Measurements from ENCODE around the gene CUL4A.

CUL4A gene

DNA sequence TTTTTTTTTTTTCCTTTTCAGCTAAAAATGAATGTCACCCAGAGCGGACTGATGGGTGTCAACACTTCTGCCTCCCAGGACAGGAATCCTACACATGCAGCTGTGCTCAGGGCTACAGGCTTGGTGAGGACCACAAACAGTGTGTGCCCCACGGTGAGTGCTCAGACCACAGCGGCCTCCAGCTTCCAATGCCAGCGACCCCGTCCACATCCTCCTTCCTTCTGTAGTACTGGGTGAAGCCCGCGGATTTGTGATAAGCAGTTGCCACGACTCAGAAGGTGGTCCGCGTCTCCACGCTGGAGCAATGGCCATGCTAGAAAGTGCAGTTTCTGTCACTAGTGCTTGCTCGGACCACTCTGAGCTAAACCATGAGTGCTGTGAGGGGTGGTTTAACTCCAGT lies 44.9 kb upstream of the CUL4A start:
- Histone ChIP-seq H3K27ac (ENCODE audit: low read depth, low read length) (no peak overlapping the region), H3K36me3 (ENCODE audit: low read length) (no peaks in the 10 kb centered on the region), H3K9ac (ENCODE audit: low read length) (no peak overlapping the region), H3F3A (ENCODE audit: insufficient read depth) (peaks cover 3% of the 10 kb centered on the region; the same call in 1 of the 2 replicates), H2AFZ (ENCODE audit: low read depth, low read length, severe bottlenecking) (no peak overlapping the region), H4K20me1 (ENCODE audit: low read depth, low read length) (no peaks in the 10 kb centered on the region), H3K4me3 (ENCODE audit: insufficient read depth, low read length, poor library complexity, severe bottlenecking) (no peak overlapping the region), H3K27me3 (ENCODE audit: low read length) (no peaks in the 10 kb centered on the region), H3K79me2 (ENCODE audit: insufficient read depth, low read length) (no peaks in the 10 kb centered on the region), H3K9me2 (replicated peaks; ENCODE audit: insufficient read depth, low read length) (no peaks in the 10 kb centered on the region), H3K9me3 (ENCODE audit: insufficient read depth, low read length) (no peaks in the 10 kb centered on the region), H3K4me2 (ENCODE audit: low read depth, low read length, poor library complexity, severe bottlenecking) (no peak overlapping the region)
- TF ChIP-seq, protein P1, sequence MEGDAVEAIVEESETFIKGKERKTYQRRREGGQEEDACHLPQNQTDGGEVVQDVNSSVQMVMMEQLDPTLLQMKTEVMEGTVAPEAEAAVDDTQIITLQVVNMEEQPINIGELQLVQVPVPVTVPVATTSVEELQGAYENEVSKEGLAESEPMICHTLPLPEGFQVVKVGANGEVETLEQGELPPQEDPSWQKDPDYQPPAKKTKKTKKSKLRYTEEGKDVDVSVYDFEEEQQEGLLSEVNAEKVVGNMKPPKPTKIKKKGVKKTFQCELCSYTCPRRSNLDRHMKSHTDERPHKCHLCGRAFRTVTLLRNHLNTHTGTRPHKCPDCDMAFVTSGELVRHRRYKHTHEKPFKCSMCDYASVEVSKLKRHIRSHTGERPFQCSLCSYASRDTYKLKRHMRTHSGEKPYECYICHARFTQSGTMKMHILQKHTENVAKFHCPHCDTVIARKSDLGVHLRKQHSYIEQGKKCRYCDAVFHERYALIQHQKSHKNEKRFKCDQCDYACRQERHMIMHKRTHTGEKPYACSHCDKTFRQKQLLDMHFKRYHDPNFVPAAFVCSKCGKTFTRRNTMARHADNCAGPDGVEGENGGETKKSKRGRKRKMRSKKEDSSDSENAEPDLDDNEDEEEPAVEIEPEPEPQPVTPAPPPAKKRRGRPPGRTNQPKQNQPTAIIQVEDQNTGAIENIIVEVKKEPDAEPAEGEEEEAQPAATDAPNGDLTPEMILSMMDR (IDR thresholded peaks at IDR 0.05; ENCODE audit: insufficient read depth, low read length, poor library complexity, severe bottlenecking), result no peak
- TF ChIP-seq EZH2phosphoT487 (conservative IDR thresholded peaks at IDR 0.05; ENCODE audit: low read length), result no peak

DNA sequence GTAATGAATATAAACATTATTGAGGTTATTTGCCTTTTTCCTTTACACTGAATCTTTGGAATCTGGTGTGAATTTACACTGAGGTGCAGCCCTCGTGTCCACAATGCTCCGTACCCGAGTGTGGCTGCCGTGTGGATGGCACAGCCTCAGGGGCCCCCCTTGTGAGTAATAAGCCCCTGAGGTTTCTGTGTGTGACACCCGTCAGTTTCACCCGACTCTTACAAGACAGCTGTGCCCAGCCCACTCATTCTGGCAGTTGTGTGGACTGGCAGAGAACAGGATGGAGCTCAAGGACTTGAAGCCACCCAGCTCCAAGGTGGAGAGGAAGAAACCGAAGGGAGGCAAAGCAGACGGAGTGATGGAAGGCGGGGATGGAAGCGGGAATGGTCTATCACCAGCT lies 43.1 kb upstream of the CUL4A start:
- Histone ChIP-seq H3K36me3 (ENCODE audit: low read length) (no peaks in the 10 kb centered on the region), H3K9ac (ENCODE audit: low read length) (no peak overlapping the region), H3F3A (ENCODE audit: insufficient read depth) (peaks cover 3% of the 10 kb centered on the region; the same call in 1 of the 2 replicates), H3K27me3 (ENCODE audit: low read length) (no peaks in the 10 kb centered on the region), H3K9me3 (ENCODE audit: insufficient read depth, low read length) (no peaks in the 10 kb centered on the region), H3K4me3 (ENCODE audit: insufficient read depth, low read length, poor library complexity, severe bottlenecking) (no peak overlapping the region), H2AFZ (ENCODE audit: low read depth, low read length, severe bottlenecking) (no peak overlapping the region), H3K27ac (ENCODE audit: low read depth, low read length) (no peak overlapping the region), H3K4me2 (ENCODE audit: low read depth, low read length, poor library complexity, severe bottlenecking) (no peak overlapping the region), H3K9me2 (replicated peaks; ENCODE audit: insufficient read depth, low read length) (no peaks in the 10 kb centered on the region), H4K20me1 (ENCODE audit: low read depth, low read length) (no peaks in the 10 kb centered on the region), H3K79me2 (ENCODE audit: insufficient read depth, low read length) (no peaks in the 10 kb centered on the region)
- TF ChIP-seq EZH2phosphoT487 (conservative IDR thresholded peaks at IDR 0.05; ENCODE audit: low read length), result no peak
- TF ChIP-seq, protein P1 (IDR thresholded peaks at IDR 0.05; ENCODE audit: insufficient read depth, low read length, poor library complexity, severe bottlenecking), result no peak

DNA sequence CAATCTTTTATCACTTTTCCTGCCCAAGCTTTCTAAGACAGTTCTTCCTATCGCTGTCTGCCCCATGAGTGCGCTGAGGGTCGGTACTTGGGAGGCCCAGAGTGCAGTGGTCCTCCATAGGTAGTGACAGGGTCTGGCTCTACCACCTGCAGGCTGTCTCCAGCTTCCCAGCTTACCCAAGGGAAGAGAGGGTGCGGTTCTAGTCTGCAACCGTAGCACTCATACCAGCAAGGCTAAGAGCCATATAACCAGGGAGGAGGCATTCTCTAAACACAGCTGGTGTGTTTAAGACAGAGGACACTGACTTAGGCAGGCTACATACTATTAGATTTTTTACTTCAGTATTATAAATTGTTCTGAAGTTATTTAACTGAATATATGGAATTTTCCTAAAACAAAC lies 42.7 kb upstream of the CUL4A start:
- no peak overlapping the region for H3K4me3 ChIP-seq (ENCODE audit: insufficient read depth, low read length, poor library complexity, severe bottlenecking)
- no peaks in the 10 kb centered on the region for H3K9me2 ChIP-seq (replicated peaks; ENCODE audit: insufficient read depth, low read length)
- H3F3A ChIP-seq (ENCODE audit: insufficient read depth), result peaks cover 3% of the 10 kb centered on the region; the same call in 1 of the 2 replicates
- H4K20me1 ChIP-seq (ENCODE audit: low read depth, low read length), result no peaks in the 10 kb centered on the region
- no peaks in the 10 kb centered on the region for H3K79me2 ChIP-seq (ENCODE audit: insufficient read depth, low read length)
- H3K27me3 ChIP-seq (ENCODE audit: low read length), result no peaks in the 10 kb centered on the region
- no peak for TF ChIP-seq EZH2phosphoT487 (conservative IDR thresholded peaks at IDR 0.05; ENCODE audit: low read length)
- TF ChIP-seq, protein P1 (IDR thresholded peaks at IDR 0.05; ENCODE audit: insufficient read depth, low read length, poor library complexity, severe bottlenecking), result no peak
- H3K4me2 ChIP-seq (ENCODE audit: low read depth, low read length, poor library complexity, severe bottlenecking), result no peak overlapping the region
- H3K9me3 ChIP-seq (ENCODE audit: insufficient read depth, low read length), result no peaks in the 10 kb centered on the region
- H2AFZ ChIP-seq (ENCODE audit: low read depth, low read length, severe bottlenecking), result no peak overlapping the region
- no peaks in the 10 kb centered on the region for H3K36me3 ChIP-seq (ENCODE audit: low read length)
- H3K27ac ChIP-seq (ENCODE audit: low read depth, low read length), result no peak overlapping the region
- no peak overlapping the region for H3K9ac ChIP-seq (ENCODE audit: low read length)

Measured in SU-DHL-6 (cell line).